HG02759 (cell line): ENCODE results near the gene ANKRD18B.
"Not testable (repeated sequence)": the region's sequence is repeated elsewhere in the genome, so short reads cannot be mapped to it uniquely, and the experiment has no call there.

Source experiments
- ATAC-seq: cut with Tn5 transposase; IDR thresholded peaks from one replicate; pipeline ENCODE4 v1.9.1; 2021; ENCODE audit warnings: mild to moderate bottlenecking, moderate library complexity; ENCODE audit not compliant: unreplicated experiment

The ANKRD18B gene

DNA sequence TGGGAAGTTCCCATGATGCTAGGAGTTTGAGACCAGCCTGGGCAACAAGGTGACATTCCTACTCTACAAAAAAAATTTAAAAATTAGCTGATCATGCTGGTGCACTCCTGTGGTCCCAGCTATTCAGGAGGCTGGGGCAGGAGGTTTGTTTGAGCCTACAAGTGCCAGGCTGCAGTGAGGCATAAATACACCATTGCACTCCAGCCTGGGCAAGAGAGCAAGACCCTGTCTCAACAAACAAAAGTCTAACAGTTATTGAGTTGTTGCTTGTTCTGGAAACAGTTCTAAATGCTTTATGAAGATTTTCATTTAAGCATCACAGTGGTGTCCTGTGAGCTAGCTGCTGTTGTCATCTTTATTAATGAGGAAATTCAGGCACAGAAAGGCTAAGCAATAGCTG lies 4.0 kb downstream of the ANKRD18B start:
- ATAC-seq = not testable (repeated sequence)

DNA sequence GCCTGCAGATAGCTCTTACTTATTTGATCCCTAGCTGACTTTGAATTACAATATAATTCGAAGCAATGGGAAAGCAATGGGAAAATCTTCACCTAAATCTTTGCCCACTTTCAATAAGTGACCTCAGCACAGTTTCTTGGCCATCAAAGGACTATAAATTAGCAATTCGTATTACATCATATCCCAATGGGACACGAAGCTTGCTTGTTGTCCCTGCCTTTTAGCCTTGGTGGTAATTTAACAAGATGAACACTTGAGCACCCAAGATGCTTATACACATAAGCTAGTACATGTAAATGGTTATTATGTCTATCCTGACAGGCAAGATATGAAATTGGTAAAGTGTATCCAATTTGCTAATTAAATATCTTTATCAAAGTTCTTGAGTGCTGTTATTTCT lies 9.9 kb downstream of the ANKRD18B start:
- not testable (repeated sequence) for ATAC-seq

DNA sequence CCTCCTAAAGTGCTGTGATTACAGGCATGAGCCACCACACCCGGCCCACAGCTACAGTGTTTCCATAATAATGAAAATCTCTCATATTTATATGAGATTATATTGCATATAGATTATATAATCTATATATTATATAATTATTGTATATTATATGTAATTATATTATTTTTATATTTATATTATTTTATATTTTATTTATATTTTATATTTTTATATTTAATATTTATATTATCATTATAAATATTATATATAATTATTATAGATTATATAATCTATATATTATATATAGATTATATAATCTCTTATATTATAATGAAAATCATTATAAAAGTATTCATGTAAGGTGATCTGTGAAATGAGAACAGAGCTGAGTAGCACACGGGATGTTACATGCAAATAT lies 11.5 kb downstream of the ANKRD18B start:
- no peak for ATAC-seq

DNA sequence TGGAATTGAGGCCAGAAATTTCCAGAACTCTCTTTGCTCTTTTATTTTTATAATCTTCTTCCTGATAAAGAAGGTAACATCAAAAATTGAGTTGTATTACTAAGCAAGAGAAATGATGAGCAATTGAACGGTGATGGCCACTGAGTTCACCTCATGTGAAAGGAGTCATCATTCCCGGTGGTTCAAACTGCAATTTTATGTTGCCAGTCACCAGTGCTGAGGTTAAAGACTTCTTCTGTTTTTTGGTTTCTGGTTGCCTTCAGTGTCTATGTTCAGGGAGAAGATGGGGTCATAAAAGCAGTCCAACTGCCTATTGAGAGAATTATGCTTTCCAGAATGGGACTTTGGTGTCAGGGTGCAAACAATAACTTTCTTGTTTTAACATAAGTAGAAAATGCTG lies 19.4 kb downstream of the ANKRD18B start:
- ATAC-seq = not testable (repeated sequence)

DNA sequence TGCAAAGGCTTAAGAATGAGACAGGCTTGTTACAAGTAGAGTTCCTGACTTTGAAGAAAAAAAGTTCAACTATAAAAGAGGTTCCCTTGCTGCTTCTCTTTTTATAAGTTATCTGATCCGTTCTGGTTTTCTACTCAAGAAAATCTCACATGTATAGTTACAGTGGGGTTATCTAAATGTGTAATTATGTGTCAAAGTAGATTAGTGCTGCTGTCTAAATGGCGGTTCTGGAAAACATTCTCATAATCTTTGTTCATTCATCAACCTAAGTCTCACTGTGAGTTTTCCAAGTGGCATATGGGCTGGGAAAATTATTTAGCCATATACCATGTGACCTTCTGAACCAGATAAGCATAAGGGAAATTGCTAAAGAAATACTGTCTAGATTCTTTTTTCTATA lies 21.7 kb downstream of the ANKRD18B start:
- ATAC-seq = not testable (repeated sequence)

DNA sequence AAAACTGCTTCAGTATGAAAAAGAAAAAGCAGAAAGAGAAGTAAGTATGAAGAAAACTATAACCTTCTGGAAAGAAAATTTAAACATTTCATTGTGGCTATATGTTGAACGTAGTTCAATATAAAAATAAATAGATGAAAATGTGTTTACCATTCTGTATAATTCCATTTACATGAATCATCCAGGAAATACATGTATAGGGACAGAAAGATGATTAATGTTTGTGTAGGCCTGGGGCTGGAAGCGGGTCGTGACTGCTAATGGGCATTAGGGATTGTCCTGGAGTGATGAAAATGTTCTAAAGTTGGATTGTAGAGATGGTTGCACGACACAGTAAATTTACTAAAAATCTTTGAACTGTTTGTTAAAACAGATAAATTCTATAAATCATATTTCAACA lies 24.8 kb downstream of the ANKRD18B start:
- ATAC-seq = not testable (repeated sequence)

DNA sequence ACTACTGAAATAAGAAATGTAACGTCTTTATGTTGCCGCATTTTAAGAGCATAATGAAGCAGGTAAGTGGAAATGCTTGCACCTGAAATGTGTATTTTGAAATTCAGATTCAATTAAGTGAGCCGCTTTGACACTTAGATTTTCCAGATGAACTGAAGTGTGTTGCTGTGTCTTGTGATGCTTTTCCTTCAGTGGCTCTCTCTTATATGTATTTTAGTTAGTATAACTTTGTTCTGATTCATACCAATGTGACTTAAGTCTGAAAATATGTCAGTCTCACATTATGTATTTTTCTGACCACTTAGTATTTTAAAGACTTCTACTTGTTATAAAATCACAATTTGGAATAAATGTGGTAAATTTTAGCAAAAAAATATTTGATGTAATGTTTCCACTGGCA lies 25.4 kb downstream of the ANKRD18B start:
- not testable (repeated sequence) for ATAC-seq

DNA sequence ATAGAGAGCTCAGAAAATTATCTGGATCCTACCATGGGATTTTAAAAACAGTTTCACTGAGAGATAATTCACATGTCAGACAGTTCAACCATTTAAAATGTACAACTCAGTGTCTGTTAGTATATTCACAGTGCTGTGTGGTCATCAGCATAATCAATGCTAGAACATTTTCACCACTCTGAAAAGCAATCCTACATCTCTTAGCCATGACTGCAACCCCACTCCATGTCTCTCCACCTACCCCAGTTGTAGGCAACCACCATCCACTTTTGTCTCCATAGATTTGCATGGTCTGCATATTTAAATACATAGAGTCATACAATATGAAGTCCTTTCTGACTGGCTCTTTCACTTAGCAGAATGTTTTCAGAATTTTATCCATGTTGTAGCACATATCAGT lies 27.1 kb downstream of the ANKRD18B start:
- not testable (repeated sequence) for ATAC-seq

DNA sequence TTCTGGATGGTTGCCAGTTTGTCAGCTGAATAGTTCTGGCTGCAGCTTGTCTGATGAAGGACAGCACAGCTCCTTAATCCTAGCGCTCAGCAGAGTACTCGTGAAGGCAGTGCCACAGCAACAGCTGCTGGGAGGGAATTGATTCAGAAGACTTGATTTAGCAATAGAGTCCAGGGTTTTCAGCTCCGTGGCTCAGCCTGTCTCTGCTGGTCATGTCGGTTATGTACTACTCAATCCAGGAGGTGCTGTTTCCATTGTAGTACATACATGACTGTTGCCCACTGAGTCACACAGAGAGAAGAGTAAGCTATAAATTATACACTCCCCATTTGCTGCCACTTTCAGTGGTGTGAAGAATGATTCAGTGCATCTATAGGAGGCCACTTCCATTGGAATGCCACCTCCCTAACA lies 28.3 kb downstream of the ANKRD18B start:
- not testable (repeated sequence) for ATAC-seq

DNA sequence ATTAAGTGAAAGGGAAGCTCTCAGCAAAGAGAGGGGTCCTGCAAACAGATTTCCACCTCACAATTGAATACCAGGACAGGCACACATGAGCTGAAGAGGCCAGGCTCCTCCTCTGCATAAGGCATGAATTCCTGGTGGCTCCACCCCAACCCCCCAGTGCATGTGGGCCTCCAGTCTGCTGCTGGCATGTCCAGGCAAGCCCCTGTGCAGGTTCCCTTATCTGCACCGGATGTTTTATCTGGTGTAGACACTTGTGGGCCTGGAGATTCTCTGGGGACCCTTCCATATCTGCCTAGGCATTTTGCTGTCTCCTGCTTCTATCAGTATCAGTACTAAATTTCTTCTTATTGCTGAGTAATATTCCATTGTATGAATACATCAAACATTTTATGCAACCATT lies 36.2 kb downstream of the ANKRD18B start:
- not testable (repeated sequence) for ATAC-seq

DNA sequence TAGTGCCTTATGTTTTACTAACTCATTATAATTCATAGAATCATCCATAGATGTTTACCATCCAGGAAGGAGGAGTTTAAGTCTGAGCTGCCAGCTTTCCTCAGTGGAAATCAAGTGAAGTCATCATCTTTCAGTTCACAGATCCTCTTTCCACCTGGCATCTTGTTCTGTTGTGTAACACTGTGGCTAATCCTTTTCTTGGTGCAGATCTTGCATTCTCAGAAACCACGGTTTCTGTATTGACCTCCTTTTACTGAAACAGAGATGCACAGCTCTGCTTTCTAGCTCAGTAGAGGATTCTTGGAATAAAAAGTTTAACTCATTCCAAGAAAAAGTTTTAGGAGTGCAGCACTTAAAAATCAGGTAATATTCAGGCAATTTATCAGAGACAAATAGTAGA lies 38.1 kb downstream of the ANKRD18B start:
- ATAC-seq = not testable (repeated sequence)

DNA sequence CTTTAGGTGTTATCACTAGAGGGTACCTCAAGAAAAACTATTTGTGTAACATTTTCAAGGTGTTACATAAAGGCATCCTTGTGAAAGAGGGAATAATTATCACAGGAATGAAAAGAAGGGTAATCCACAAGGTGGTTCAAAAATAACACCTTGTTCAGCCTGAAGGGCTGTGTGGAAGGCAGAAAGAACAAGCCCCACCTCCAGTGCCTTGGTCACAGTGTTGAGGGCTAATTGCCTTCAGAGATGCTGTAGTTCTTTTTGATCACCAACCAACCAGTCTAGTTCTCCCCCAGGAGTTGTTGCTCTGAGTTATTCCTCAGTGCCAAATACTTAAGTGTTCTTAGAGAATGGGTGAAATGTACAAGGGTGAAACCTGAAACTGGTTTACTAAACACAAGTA lies 43.7 kb downstream of the ANKRD18B start:
- ATAC-seq = not testable (repeated sequence)

DNA sequence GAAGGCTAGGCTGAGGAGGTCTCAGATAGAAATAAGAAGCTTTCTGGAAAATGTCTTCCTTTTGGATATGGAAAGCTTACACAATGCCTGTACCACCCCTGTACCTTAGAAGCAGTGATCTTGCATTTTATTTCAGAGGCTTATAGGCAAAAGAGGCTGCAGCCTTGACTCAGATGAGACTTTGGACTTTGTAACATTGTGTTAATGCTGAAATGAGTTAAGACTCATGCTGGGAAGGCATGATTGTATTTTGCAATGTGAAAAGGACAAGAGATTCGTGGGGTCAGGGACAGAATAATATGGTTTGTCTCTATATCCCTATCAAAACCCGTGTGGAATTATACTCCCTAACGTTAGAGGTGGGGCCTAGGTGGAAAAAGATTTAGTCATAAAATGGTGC lies 53.7 kb downstream of the ANKRD18B start:
- ATAC-seq = not testable (repeated sequence)

DNA sequence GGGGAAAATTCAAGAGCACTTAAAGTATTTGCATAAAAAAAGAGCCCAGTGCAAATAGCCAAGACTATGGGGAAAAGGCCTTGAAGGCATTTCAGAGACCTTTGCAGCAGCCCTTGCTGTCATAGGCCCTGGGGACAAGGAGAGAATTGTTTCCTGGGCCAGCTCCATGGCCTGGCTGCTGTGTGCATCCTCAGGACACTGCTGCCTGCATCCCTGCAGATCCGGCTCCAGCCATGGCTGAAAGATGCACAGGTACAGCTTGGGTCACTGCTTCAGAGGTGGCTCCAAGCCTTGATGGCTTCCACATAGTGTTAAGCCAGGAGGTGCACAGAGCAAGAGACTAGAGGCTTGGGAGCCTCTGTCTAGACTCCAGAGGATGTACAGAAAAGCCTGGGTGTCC lies 55.9 kb downstream of the ANKRD18B start:
- ATAC-seq = not testable (repeated sequence)

DNA sequence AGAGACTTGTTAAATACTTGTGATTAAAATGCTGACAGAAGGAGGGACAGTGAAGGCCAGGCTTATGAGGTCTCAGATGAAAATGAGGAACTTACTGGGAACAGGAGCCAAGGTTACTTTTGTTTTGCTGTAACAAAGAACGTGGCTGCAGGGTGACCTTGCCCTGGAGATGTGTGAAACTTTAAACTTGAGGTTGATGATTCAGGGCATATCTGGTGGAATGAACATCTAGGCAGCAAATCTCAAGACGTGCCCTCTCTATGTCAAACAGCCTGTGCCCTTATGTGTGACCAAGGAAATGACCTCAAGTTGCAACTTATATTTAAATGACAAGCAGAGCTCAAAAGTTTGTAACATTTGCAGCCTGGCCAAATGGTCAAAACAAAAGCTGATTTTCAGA lies 58.6 kb downstream of the ANKRD18B start:
- not testable (repeated sequence) for ATAC-seq

DNA sequence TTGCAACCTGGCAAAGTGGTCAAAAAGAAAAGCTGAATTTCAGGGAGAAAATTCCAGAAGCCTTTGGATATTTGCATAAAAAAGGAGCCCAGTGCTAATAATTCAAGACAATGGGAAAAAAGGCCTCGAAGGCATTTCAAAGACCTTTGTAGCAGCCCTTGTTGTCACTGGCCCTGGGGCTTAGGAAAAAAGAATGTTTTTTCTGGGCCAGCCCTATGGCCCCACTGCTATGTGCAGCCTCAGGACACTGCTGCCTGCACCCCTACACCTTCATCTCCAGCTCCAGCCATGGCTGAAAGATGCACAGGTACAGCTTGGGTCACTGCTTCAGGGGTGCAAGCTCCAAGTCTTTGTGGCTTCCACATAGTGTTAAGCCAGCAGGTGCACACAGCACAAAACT lies 62.1 kb downstream of the ANKRD18B start:
- not testable (repeated sequence) for ATAC-seq

DNA sequence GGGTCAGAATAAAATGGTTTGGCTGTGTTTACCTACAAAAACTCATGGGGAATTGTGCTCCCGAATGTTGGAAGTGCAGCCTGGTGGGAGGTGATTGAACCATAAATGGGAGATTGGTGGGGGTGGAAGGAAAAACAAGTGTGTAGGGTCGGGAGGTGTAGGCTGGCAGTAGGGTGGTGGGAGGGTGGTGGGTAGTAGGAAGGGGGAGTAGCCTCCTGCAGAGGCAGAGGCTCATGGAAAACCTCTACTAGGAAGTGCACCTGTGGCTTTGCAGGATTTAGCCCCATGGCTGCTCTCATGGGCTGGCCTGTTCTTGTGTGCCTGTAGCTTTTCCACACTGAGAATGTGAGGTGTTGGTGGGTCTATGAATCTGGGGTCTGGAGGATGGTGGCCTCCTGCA lies 63.7 kb downstream of the ANKRD18B start:
- ATAC-seq = not testable (repeated sequence)

DNA sequence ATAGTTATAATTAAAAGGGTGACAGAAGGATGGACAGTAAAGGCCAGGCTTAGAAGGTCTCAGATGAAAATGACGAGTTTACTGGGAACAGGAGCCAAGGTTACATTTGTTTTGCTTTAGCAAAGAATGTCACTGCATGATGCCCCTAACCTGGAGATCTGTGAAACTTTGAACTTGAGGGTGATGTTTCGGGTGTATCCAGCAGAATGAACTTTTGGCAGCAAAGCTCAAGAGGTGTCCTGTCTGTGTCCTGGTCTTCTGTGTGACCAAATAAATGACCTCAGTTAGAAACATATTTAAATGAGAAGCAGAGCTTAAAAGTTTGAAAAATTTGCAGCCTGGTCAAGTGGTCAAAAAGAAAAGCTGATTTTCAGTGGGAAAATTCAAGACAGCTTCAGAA lies 64.8 kb downstream of the ANKRD18B start:
- not testable (repeated sequence) for ATAC-seq

DNA sequence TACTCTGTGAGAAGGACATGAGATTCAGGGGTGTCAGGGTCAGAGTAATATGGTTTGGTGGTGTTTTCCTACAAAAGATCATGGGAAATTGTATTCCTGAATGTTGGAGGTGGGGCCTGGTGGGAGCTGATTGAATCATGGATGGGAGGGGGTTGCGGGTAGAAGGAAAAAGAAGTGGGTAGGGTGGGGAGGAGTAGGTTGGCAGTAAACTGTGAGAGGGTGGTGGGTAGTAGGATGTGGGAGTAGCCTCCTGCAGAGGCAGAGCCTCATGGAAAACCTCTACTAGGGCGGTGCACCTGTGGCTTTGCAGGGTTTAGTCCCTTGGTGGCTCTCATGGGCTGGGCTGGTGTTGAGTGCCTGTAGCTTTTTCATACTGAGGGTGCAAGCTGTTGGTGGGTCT lies 66.8 kb downstream of the ANKRD18B start:
- ATAC-seq = not testable (repeated sequence)

DNA sequence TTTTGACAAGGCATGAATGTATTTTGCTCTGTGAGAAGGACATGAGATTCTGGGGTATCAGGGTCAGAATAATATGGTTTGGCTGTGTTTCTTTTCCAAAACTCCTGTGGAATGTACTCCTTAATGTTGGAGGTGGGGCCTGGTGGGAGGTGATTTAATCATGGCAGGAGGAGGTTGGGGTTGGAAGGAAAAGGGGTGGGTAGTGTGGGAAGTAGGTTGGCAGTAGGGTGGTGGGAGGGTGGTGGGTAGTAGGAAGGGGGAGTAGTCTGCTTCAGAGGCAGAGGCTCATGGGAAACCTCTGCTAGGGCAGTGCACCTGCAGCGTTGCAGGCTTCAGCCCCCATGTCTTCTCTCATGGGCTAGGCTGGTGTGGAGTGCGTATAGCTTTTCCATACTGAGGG lies 72.9 kb downstream of the ANKRD18B start:
- ATAC-seq = not testable (repeated sequence)

DNA sequence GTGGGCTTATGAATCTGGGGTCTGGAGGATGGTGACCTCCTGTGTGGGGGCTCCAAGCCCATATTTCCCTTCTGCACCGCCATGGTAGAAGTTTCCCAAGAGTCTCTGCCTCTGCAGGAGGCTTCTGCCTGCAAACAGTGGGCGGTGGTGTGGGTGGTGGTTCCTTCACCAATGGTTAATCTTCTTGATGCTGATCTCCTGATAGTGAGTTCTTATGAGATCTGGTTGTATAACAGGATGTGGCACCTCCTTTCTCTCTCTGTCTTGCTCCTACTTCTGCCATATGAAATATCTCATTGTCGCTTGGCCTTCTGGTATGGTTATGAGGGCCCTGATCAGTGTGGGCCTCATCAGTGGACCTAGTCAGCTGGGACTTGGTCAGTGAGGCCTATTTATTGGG lies 73.3 kb downstream of the ANKRD18B start:
- not testable (repeated sequence) for ATAC-seq

DNA sequence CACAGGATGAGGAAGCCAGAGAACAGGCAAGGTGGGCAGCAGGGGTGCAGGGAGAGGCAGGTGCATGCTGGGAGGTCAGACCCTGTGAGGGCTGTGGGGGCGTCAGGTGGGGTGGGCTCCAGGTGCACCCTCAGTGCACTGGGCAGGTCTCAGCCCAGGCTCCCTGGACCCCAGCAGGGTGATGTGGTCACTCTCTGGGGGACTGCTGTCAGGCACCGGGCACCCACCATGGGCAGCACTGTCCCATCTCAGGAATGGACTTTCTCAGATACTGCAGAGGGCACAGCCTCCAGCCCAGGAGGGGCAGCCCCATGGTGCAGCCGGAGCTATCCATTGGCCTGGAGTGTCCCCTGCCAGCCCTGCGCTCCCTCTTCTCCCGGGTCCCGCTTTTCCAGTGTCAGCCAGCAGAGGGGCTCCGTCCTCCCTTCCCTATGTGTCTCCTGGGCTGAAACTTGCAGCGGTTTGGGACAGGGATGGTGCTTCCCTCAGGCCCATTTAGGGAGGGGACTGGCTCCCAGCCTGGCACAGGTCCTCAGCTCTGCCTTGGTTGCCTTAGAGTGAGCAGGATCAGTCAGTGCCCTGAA lies 74.8 kb downstream of the ANKRD18B start:
- not testable (repeated sequence) for ATAC-seq

DNA sequence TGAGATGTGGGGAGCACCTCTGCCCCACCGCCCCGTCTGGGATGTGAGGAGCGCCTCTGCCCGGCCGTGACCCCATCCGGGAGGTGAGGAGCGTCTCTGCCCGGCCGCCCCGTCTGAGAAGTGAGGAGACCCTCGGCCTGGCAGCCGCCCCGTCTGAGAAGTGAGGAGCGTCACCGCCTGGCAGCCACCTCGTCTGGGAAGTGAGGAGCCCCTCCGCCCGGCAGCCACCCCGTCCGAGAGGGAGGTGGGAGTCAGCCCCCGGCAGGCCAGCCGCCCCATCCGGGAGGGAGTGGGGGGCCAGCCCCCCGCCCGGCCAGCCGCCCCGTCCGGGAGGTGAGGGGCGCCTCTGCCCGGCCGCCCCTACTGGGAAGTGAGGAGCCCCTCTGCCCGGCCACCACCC lies 76.9 kb downstream of the ANKRD18B start:
- not testable (repeated sequence) for ATAC-seq
